ENCODE measurements around the gene SRPK3. TPM values are rescaled to one million over a fixed set of nuclear protein-coding genes. Genes with fewer than 3 reads are reported as not detected.

The SRPK3 gene
- total RNA-seq, 1 donor = 0.54 TPM

GRCh38 chrX:153782871-153783270, 2.0 kb downstream of the SRPK3 start:
- no peak overlapping the region for H3K4me3 ChIP-seq (ENCODE audit: low read depth, low read length)
- DNase-seq (ENCODE audit: low read depth) = no peak
- TF ChIP-seq CTCF (IDR thresholded peaks at IDR 0.05; ENCODE audit: insufficient read depth, low read length) = no peak

GRCh38 chrX:153783378-153784013, 2.7 kb downstream of the SRPK3 start:
- no peak for DNase-seq (ENCODE audit: low read depth)
- H3K4me3 ChIP-seq (ENCODE audit: low read depth, low read length) = no peak overlapping the region
- TF ChIP-seq CTCF (IDR thresholded peaks at IDR 0.05; ENCODE audit: insufficient read depth, low read length) = no peak

- no peak overlapping the region for H3K4me3 ChIP-seq (ENCODE audit: low read depth, low read length)
- no peak for DNase-seq (ENCODE audit: low read depth)
- TF ChIP-seq CTCF (IDR thresholded peaks at IDR 0.05; ENCODE audit: insufficient read depth, low read length) = no peak
Measured at GRCh38 chrX:153784325-153784967, 3.6 kb downstream of the SRPK3 start.

- TF ChIP-seq CTCF (IDR thresholded peaks at IDR 0.05; ENCODE audit: insufficient read depth, low read length) = no peak
- no peak for DNase-seq (ENCODE audit: low read depth)
Measured at GRCh38 chrX:153786669-153787068, 5.8 kb downstream of the SRPK3 start.

GRCh38 chrX:153789654-153790053, 8.8 kb downstream of the SRPK3 start:
- TF ChIP-seq CTCF (IDR thresholded peaks at IDR 0.05; ENCODE audit: insufficient read depth, low read length) = no peak
- no peak for DNase-seq (ENCODE audit: low read depth)
- H3K4me3 ChIP-seq (ENCODE audit: low read depth, low read length) = no peak overlapping the region

More at GRCh38 chrX:153786669-153787068, 5.8 kb downstream of the SRPK3 start:
- no peak overlapping the region for H3K4me3 ChIP-seq (ENCODE audit: low read depth, low read length)

- peak; percentile 3 for DNase-seq (ENCODE audit: low read depth)
- H3K4me3 ChIP-seq (ENCODE audit: low read depth, low read length) = no peak overlapping the region
- TF ChIP-seq CTCF (IDR thresholded peaks at IDR 0.05; ENCODE audit: insufficient read depth, low read length) = no peak
Measured at GRCh38 chrX:153791104-153791852, 10.4 kb downstream of the SRPK3 start.
